ENCODE measurements around the gene TOE1. TPM values are rescaled to one million over a fixed set of nuclear protein-coding genes. Genes with fewer than 3 reads are reported as not detected.

Gene TOE1
- total and polyA plus RNA-seq, 9 of the 15 experiments (the other 6 are each of a cell fraction or from before 2014, with no cell fraction given), result 32.1 to 85.7 (median 38.0) TPM

DNA sequence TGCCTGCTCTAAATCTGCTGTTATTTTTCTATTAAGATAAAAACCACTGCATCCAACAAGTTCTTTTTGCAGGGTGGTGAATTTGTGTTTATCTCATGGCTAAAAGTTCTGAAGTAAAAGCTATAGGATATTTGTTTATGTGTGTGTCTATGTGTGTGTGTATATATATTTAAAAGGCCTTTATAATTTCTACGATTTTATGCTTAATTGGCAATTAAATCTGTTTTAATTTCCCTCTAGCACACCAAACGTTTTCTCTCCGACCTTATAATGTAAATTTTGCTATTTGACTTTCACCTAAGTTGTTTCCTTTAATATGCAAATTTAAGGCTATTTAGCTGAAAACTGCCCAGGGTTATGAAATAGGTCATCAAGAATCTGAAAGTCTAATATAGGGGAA, 33.1 kb upstream of the TOE1 start (continued):
- TF ChIP-seq, protein P1, sequence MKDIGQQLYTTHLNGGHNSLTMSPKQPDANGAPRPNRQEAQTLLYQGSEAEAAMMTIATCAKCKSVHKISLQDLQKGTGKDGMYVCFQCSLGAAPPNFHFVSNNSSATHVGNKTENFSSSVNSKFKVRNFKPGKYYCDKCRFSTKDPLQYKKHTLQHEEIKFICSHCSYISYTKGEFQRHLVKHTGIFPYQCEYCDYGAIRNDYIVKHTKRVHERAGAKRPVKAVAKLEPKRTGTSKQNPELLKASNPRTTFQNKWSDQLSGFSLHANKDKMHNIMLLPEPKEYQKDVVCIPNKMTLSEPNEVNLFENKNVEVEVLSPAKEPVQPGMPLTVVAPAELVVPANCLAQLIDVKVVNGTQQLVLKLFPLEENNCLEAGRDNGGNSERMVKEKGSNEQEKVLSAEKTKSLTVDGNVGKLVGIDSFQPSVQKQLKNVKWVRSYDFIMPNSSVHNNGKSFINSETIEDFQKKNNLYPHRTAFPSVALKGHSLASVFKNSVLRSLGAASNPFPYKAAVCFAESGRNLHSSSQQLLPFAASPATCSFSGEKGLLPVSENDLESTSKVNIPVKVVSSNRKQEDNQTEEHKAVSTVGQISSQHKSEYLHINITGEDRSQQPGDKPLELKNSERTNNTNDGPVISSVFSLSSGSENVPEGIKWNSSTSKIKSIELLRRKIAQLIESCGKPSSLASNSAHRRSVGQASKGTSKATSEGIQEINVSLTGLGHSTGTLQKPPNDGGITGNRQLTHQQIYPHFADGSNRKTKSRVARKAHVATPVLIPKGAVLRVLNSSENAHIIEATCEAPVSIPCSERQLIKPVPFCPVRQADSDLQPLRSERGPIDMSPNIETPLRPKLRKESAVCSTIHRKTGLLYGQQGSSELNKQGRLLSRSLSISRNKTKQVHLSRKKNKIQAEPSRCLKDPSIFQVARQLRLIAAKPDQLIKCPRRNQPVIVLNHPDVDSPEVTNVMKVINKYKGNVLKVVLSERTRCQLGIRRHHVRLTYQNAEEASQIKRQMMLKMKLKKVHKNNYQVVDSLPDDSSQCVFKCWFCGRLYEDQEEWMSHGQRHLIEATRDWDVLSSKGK (CRISPR knock-in tag; IDR thresholded peaks at IDR 0.05), result no peak
- TF ChIP-seq, protein P2, sequence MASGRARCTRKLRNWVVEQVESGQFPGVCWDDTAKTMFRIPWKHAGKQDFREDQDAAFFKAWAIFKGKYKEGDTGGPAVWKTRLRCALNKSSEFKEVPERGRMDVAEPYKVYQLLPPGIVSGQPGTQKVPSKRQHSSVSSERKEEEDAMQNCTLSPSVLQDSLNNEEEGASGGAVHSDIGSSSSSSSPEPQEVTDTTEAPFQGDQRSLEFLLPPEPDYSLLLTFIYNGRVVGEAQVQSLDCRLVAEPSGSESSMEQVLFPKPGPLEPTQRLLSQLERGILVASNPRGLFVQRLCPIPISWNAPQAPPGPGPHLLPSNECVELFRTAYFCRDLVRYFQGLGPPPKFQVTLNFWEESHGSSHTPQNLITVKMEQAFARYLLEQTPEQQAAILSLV (tag; IDR thresholded peaks at IDR 0.05), result no peak
- TF ChIP-seq NFIC (IDR thresholded peaks at IDR 0.05), result no peak
- TF ChIP-seq BHLHE40 (IDR thresholded peaks at IDR 0.05; ENCODE audit: low read length), result no peak
- TF ChIP-seq ZNF212 (CRISPR knock-in tag; IDR thresholded peaks at IDR 0.05), result no peak
- TF ChIP-seq NFATC3 (IDR thresholded peaks at IDR 0.05), result no peak
- no peak for TF ChIP-seq ZNF133 (CRISPR knock-in tag; IDR thresholded peaks at IDR 0.05)
- TF ChIP-seq, protein P3, sequence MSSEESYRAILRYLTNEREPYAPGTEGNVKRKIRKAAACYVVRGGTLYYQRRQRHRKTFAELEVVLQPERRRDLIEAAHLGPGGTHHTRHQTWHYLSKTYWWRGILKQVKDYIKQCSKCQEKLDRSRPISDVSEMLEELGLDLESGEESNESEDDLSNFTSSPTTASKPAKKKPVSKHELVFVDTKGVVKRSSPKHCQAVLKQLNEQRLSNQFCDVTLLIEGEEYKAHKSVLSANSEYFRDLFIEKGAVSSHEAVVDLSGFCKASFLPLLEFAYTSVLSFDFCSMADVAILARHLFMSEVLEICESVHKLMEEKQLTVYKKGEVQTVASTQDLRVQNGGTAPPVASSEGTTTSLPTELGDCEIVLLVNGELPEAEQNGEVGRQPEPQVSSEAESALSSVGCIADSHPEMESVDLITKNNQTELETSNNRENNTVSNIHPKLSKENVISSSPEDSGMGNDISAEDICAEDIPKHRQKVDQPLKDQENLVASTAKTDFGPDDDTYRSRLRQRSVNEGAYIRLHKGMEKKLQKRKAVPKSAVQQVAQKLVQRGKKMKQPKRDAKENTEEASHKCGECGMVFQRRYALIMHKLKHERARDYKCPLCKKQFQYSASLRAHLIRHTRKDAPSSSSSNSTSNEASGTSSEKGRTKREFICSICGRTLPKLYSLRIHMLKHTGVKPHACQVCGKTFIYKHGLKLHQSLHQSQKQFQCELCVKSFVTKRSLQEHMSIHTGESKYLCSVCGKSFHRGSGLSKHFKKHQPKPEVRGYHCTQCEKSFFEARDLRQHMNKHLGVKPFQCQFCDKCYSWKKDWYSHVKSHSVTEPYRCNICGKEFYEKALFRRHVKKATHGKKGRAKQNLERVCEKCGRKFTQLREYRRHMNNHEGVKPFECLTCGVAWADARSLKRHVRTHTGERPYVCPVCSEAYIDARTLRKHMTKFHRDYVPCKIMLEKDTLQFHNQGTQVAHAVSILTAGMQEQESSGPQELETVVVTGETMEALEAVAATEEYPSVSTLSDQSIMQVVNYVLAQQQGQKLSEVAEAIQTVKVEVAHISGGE (CRISPR knock-in tag; IDR thresholded peaks at IDR 0.05), result no peak
- TF ChIP-seq, protein P4, sequence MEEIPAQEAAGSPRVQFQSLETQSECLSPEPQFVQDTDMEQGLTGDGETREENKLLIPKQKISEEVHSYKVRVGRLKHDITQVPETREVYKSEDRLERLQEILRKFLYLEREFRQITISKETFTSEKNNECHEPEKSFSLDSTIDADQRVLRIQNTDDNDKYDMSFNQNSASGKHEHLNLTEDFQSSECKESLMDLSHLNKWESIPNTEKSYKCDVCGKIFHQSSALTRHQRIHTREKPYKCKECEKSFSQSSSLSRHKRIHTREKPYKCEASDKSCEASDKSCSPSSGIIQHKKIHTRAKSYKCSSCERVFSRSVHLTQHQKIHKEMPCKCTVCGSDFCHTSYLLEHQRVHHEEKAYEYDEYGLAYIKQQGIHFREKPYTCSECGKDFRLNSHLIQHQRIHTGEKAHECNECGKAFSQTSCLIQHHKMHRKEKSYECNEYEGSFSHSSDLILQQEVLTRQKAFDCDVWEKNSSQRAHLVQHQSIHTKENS (CRISPR knock-in tag; IDR thresholded peaks at IDR 0.05), result no peak
- no peak for TF ChIP-seq CREBBP (IDR thresholded peaks at IDR 0.05; ENCODE audit: low read depth, low read length)
- TF ChIP-seq, protein P5, sequence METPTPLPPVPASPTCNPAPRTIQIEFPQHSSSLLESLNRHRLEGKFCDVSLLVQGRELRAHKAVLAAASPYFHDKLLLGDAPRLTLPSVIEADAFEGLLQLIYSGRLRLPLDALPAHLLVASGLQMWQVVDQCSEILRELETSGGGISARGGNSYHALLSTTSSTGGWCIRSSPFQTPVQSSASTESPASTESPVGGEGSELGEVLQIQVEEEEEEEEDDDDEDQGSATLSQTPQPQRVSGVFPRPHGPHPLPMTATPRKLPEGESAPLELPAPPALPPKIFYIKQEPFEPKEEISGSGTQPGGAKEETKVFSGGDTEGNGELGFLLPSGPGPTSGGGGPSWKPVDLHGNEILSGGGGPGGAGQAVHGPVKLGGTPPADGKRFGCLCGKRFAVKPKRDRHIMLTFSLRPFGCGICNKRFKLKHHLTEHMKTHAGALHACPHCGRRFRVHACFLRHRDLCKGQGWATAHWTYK (CRISPR knock-in tag; IDR thresholded peaks at IDR 0.05), result no peak
- no peak for TF ChIP-seq ZNF76 (CRISPR knock-in tag; IDR thresholded peaks at IDR 0.05; ENCODE audit: borderline replicate concordance)
- TF ChIP-seq FIP1L1 (IDR thresholded peaks at IDR 0.05; ENCODE audit: low read depth, low read length, poor library complexity, severe bottlenecking), result no peak

Data from K562 (cell line).